T47D (cell line): ENCODE measurements around the gene PPP1R12C.

ENCODE experiments used
- DNase-seq, 2 experiments: peaks; one replicate each; pipeline versions ENCODE4 v3.0.0 to v3.0.0-alpha.2; 2011 to 2012; ENCODE audit warnings: low read depth in 1 of 2, low spot score in 1 of 2
- JUND ChIP-seq: IDR thresholded peaks from 2 replicates; pipeline ENCODE4 v1.6.1; 2012; ENCODE audit warnings: low read depth
- in situ Hi-C: cut with HindIII; loops from 2 replicates; pipeline ENCODE4 v1.10.0; 2016; ENCODE audit warnings: low sequenced_read_pairs, low pct_unique_long_range_greater_than_20kb

The PPP1R12C gene

GRCh38 chr19:55044771-55045716 is 72.4 kb downstream of the PPP1R12C start:
- no peak for TF ChIP-seq JUND
- DNase-seq = no peak
- in situ Hi-C loops = no loop called here

DNA sequence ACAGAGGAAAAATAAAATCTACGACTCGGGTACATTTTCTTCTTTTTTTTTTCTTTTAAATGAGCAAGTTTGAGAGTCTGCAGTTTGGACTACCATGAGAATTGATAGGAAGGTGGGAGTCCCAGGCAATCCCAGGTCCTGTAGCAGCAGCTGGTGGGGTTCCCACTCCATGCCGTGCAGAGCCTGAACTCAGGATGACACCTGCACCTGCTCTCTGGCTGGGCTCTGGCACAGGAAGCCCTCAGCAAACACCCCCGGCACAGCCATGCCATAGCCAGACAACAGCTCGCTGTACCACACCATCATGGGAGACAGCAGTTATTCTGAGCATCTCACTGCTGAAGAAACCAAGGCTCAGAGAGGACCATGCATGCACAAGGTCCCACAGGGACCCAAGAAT is 73.2 kb downstream of the PPP1R12C start:
- in situ Hi-C loops = no loop called here
- no peak for DNase-seq
- no peak for TF ChIP-seq JUND

GRCh38 chr19:55042688-55043087 is 74.7 kb downstream of the PPP1R12C start:
- in situ Hi-C loops = no loop called here
- DNase-seq = no peak
- no peak for TF ChIP-seq JUND

- DNase-seq = no peak
- no peak for TF ChIP-seq JUND
- in situ Hi-C loops = no loop called here
These were observed 75.1 kb downstream of the PPP1R12C start for GRCh38 chr19:55042344-55042678.

- DNase-seq = no peak
- in situ Hi-C loops = no loop called here
- no peak for TF ChIP-seq JUND
These were observed 75.7 kb downstream of the PPP1R12C start for GRCh38 chr19:55041627-55042343.

DNA sequence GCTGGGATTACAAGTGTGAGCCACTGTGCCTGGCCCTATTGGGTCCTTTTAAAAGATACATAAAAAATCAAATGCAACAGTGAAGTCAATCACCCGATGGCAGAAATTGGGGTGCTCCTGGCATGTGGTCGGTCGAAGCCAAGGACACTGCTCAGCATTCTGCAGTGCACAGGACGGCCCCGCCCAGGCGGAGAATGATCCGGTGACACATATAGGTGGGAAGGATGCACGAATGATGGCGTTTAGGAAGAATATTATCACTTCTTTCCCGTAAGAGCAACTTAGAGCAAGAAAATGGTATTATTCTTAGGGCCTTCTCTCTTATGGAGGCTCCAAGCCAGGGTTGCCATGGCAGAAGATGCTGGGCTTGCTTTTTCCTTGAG is 76.2 kb downstream of the PPP1R12C start:
- DNase-seq = no peak
- no peak for TF ChIP-seq JUND
- in situ Hi-C loops = no loop called here
